ENCODE results near the gene POMC.
"Not testable (repeated sequence)": the region's sequence is repeated elsewhere in the genome, so short reads cannot be mapped to it uniquely, and the experiment has no call there.

POMC gene

GRCh38 chr2:25161055-25161781, 7.2 kb downstream of the POMC start:
- Histone ChIP-seq H3K27ac (ENCODE audit: insufficient read depth, low read depth, low read length, poor library complexity, severe bottlenecking) (no peak overlapping the region), H3K27me3 (ENCODE audit: control insufficient read depth, insufficient read depth, low read length, poor library complexity, severe bottlenecking) (peaks cover 13% of the 10 kb centered on the region), H3K9me3 (ENCODE audit: control insufficient read depth, low read length) (no peaks in the 10 kb centered on the region), H3K36me3 (ENCODE audit: control insufficient read depth, insufficient read depth, low read length) (no peaks in the 10 kb centered on the region), H3K4me1 (ENCODE audit: control insufficient read depth, insufficient read depth, low read length) (peaks cover 10% of the 10 kb centered on the region), H3K4me3 (ENCODE audit: insufficient read depth, low read depth, low read length) (no peak overlapping the region)
- WGBS, 2 experiments, result 94 to 95% methylated on average over 69 of the region's 69 CpGs

- H3K4me3 ChIP-seq (ENCODE audit: insufficient read depth, low read depth, low read length), result no peak overlapping the region
- H3K27me3 ChIP-seq (ENCODE audit: control insufficient read depth, insufficient read depth, low read length, poor library complexity, severe bottlenecking), result peaks cover 6% of the 10 kb centered on the region
- peaks cover 10% of the 10 kb centered on the region for H3K4me1 ChIP-seq (ENCODE audit: control insufficient read depth, insufficient read depth, low read length)
- no peaks in the 10 kb centered on the region for H3K36me3 ChIP-seq (ENCODE audit: control insufficient read depth, insufficient read depth, low read length)
- no peak overlapping the region for H3K27ac ChIP-seq (ENCODE audit: insufficient read depth, low read depth, low read length, poor library complexity, severe bottlenecking)
- H3K9me3 ChIP-seq (ENCODE audit: control insufficient read depth, low read length), result no peaks in the 10 kb centered on the region
- 93 to 95% methylated on average over 10 of the region's 10 CpGs for WGBS, 2 experiments
Measured at GRCh38 chr2:25160376-25160775, 8.0 kb downstream of the POMC start.

- Histone ChIP-seq H3K27ac (ENCODE audit: insufficient read depth, low read depth, low read length, poor library complexity, severe bottlenecking) (no peak overlapping the region), H3K36me3 (ENCODE audit: control insufficient read depth, insufficient read depth, low read length) (no peaks in the 10 kb centered on the region), H3K27me3 (ENCODE audit: control insufficient read depth, insufficient read depth, low read length, poor library complexity, severe bottlenecking) (peaks cover 4% of the 10 kb centered on the region), H3K4me3 (ENCODE audit: insufficient read depth, low read depth, low read length) (no peak overlapping the region), H3K9me3 (ENCODE audit: control insufficient read depth, low read length) (no peaks in the 10 kb centered on the region), H3K4me1 (ENCODE audit: control insufficient read depth, insufficient read depth, low read length) (peaks cover 10% of the 10 kb centered on the region)
- 50 to 62% methylated on average over 8 of the region's 8 CpGs for WGBS, 2 experiments
Measured at GRCh38 chr2:25159949-25160348, 8.4 kb downstream of the POMC start.

GRCh38 chr2:25158096-25158852, 10.1 kb downstream of the POMC start:
- H3K36me3 ChIP-seq (ENCODE audit: control insufficient read depth, insufficient read depth, low read length), result no peaks in the 10 kb centered on the region

GRCh38 chr2:25155401-25155800, 13.0 kb downstream of the POMC start:
- no peaks in the 10 kb centered on the region for H3K27me3 ChIP-seq (ENCODE audit: control insufficient read depth, insufficient read depth, low read length, poor library complexity, severe bottlenecking)
- peaks cover 8% of the 10 kb centered on the region for H3K4me1 ChIP-seq (ENCODE audit: control insufficient read depth, insufficient read depth, low read length)
- H3K9me3 ChIP-seq (ENCODE audit: control insufficient read depth, low read length), result no peaks in the 10 kb centered on the region
- H3K36me3 ChIP-seq (ENCODE audit: control insufficient read depth, insufficient read depth, low read length), result no peaks in the 10 kb centered on the region
- no peak overlapping the region for H3K4me3 ChIP-seq (ENCODE audit: insufficient read depth, low read depth, low read length)
- H3K27ac ChIP-seq (ENCODE audit: insufficient read depth, low read depth, low read length, poor library complexity, severe bottlenecking), result no peak overlapping the region
- WGBS, 2 experiments, result 87 to 92% methylated on average over 10 of the region's 10 CpGs

More at GRCh38 chr2:25158096-25158852, 10.1 kb downstream of the POMC start:
- Histone ChIP-seq H3K27ac (ENCODE audit: insufficient read depth, low read depth, low read length, poor library complexity, severe bottlenecking) (no peak overlapping the region), H3K4me1 (ENCODE audit: control insufficient read depth, insufficient read depth, low read length) (peaks cover 10% of the 10 kb centered on the region), H3K9me3 (ENCODE audit: control insufficient read depth, low read length) (no peaks in the 10 kb centered on the region), H3K4me3 (ENCODE audit: insufficient read depth, low read depth, low read length) (no peak overlapping the region), H3K27me3 (ENCODE audit: control insufficient read depth, insufficient read depth, low read length, poor library complexity, severe bottlenecking) (no peaks in the 10 kb centered on the region)
- 96% methylated on average over 11 of the region's 11 CpGs for WGBS, 2 experiments

- WGBS, 2 experiments, result 94 to 96% methylated on average over 12 of the region's 12 CpGs
- no peak overlapping the region for H3K4me3 ChIP-seq (ENCODE audit: insufficient read depth, low read depth, low read length)
- H3K36me3 ChIP-seq (ENCODE audit: control insufficient read depth, insufficient read depth, low read length), result no peaks in the 10 kb centered on the region
- H3K27me3 ChIP-seq (ENCODE audit: control insufficient read depth, insufficient read depth, low read length, poor library complexity, severe bottlenecking), result no peaks in the 10 kb centered on the region
- no peaks in the 10 kb centered on the region for H3K9me3 ChIP-seq (ENCODE audit: control insufficient read depth, low read length)
- H3K4me1 ChIP-seq (ENCODE audit: control insufficient read depth, insufficient read depth, low read length), result no peaks in the 10 kb centered on the region
- no peak overlapping the region for H3K27ac ChIP-seq (ENCODE audit: insufficient read depth, low read depth, low read length, poor library complexity, severe bottlenecking)
Measured at GRCh38 chr2:25151718-25152117, 16.7 kb downstream of the POMC start.

- H3K27ac ChIP-seq (ENCODE audit: insufficient read depth, low read depth, low read length, poor library complexity, severe bottlenecking); H3K36me3 ChIP-seq (ENCODE audit: control insufficient read depth, insufficient read depth, low read length): not testable (repeated sequence)
- WGBS, 2 experiments, result 87 to 95% methylated on average over 5 of the region's 5 CpGs
Measured at GRCh38 chr2:25150993-25151392, 17.4 kb downstream of the POMC start.

GRCh38 chr2:25149646-25150045, 18.7 kb downstream of the POMC start:
- Histone ChIP-seq H3K4me3 (ENCODE audit: insufficient read depth, low read depth, low read length) (no peak overlapping the region), H3K4me1 (ENCODE audit: control insufficient read depth, insufficient read depth, low read length) (no peaks in the 10 kb centered on the region), H3K9me3 (ENCODE audit: control insufficient read depth, low read length) (no peaks in the 10 kb centered on the region), H3K27ac (ENCODE audit: insufficient read depth, low read depth, low read length, poor library complexity, severe bottlenecking) (no peak overlapping the region), H3K36me3 (ENCODE audit: control insufficient read depth, insufficient read depth, low read length) (peaks cover 6% of the 10 kb centered on the region), H3K27me3 (ENCODE audit: control insufficient read depth, insufficient read depth, low read length, poor library complexity, severe bottlenecking) (no peaks in the 10 kb centered on the region)
- WGBS, 2 experiments, result 84 to 92% methylated on average over 6 of the region's 6 CpGs

More at GRCh38 chr2:25150993-25151392, 17.4 kb downstream of the POMC start:
- H3K4me1 ChIP-seq (ENCODE audit: control insufficient read depth, insufficient read depth, low read length); H3K9me3 ChIP-seq (ENCODE audit: control insufficient read depth, low read length); H3K27me3 ChIP-seq (ENCODE audit: control insufficient read depth, insufficient read depth, low read length, poor library complexity, severe bottlenecking); H3K4me3 ChIP-seq (ENCODE audit: insufficient read depth, low read depth, low read length): not testable (repeated sequence)

GRCh38 chr2:25146896-25147295, 21.5 kb downstream of the POMC start:
- Histone ChIP-seq H3K27ac (ENCODE audit: insufficient read depth, low read depth, low read length, poor library complexity, severe bottlenecking) (no peak overlapping the region), H3K4me3 (ENCODE audit: insufficient read depth, low read depth, low read length) (no peak overlapping the region), H3K9me3 (ENCODE audit: control insufficient read depth, low read length) (no peaks in the 10 kb centered on the region), H3K4me1 (ENCODE audit: control insufficient read depth, insufficient read depth, low read length) (no peaks in the 10 kb centered on the region), H3K36me3 (ENCODE audit: control insufficient read depth, insufficient read depth, low read length) (peaks cover 6% of the 10 kb centered on the region), H3K27me3 (ENCODE audit: control insufficient read depth, insufficient read depth, low read length, poor library complexity, severe bottlenecking) (no peaks in the 10 kb centered on the region)
- WGBS, 2 experiments, result 91 to 94% methylated on average over 10 of the region's 10 CpGs

GRCh38 chr2:25145803-25146202, 22.6 kb downstream of the POMC start:
- H3K4me1 ChIP-seq (ENCODE audit: control insufficient read depth, insufficient read depth, low read length), result no peaks in the 10 kb centered on the region
- H3K36me3 ChIP-seq (ENCODE audit: control insufficient read depth, insufficient read depth, low read length), result peaks cover 6% of the 10 kb centered on the region
- WGBS, 2 experiments, result 85 to 91% methylated on average over 6 of the region's 6 CpGs

More at GRCh38 chr2:25145803-25146202, 22.6 kb downstream of the POMC start:
- Histone ChIP-seq H3K27me3 (ENCODE audit: control insufficient read depth, insufficient read depth, low read length, poor library complexity, severe bottlenecking) (no peaks in the 10 kb centered on the region), H3K27ac (ENCODE audit: insufficient read depth, low read depth, low read length, poor library complexity, severe bottlenecking) (no peak overlapping the region), H3K9me3 (ENCODE audit: control insufficient read depth, low read length) (no peaks in the 10 kb centered on the region), H3K4me3 (ENCODE audit: insufficient read depth, low read depth, low read length) (no peak overlapping the region)
